Left lobe of liver (tissue), 2 donors: ENCODE measurements around the gene PRKN. TPM values are rescaled to one million over a fixed set of nuclear protein-coding genes. Genes with fewer than 3 reads are reported as not detected.

Source experiments
- ATAC-seq: fragments of 200-7000 bp; cut with Tn5 transposase; one replicate; pipeline ENCODE4 v1.9.1; 2020; ENCODE audit warnings: mild to moderate bottlenecking, moderate library complexity
- DNase-seq: peaks from one replicate; pipeline ENCODE4 v3.0.0-alpha.2; 2020; ENCODE audit warnings: low spot score
- total RNA-seq: library from RNA; stranded (reverse); gene quantifications from one replicate; pipeline ENCODE4 v1.2.1, GENCODE V29; 2021
- donor health status: DM: no; HTN: no; CAD: no; lungs with moderate emphysema.
- donor health status: DM: no; HTN: yes; CAD: no.

Gene PRKN
- total RNA-seq, 1 donor from 2014 or later: 1.2 TPM

GRCh38 chr6:161393839-161394364, 1333.7 kb downstream of the PRKN start:
- no peak for DNase-seq
- peak; percentile 98 for ATAC-seq

- no peak for DNase-seq
- no peak for ATAC-seq
These were observed 1334.3 kb downstream of the PRKN start for GRCh38 chr6:161393292-161393691.

GRCh38 chr6:161389756-161390155, 1337.8 kb downstream of the PRKN start:
- DNase-seq (no peak), ATAC-seq (no peak)

DNA sequence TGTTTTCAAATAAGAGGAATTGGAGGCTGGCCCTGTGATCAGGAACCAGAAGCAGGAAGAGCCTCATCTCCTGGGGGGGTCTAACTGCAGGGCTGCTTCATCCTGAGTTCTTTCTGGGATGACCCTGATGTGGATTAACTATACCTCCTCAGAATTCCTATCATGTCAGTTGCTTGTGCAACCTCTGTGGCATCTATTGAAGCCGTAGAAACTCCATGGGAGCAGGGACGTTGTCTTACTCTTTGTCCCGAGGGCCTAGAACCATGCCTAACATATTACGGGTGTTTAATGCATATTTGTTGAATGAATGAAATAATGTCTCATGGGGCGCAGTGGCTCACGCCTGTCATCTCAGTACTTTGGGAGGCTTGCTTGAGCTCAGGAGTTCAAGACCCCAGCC, 1343.6 kb downstream of the PRKN start:
- DNase-seq: no peak

DNA sequence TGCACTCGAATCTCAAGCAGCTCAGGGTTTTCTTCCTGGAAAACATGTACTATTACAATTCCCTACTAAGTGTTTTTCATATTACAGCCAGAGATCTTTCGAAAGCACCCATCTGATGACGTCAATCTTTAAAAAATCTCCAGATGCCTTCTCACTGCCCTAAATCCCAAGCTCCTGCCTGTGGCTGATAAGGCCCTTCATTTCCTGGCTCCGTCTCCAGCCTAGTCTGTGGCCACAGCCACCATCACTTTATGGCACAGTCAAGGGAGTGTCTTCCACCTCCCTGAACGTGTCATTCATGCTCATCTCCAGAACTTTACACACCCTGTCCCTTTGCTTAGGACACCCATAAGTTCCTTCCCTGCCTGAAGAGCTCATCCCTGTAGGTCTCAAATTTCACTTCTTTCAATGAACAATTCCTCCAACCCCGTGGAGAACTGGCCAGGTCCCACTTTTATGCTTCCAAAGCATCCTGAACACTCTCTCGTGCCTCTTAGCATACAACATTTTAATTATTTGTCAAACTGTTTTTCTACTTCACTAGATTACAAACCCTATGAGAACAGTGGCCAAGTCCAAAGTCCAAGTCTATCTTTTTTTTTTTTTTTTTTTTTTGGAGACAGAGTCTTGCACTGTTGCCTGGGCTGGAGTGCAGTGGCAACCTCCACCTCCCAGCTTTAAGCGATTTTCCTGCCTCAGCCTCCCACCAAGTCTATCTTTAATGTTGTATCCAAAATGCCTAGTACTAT, 1347.6 kb downstream of the PRKN start:
- ATAC-seq: peak; percentile 60
- no peak for DNase-seq

More for the DNA sequence above, 1343.6 kb downstream of the PRKN start:
- ATAC-seq: no peak

DNA sequence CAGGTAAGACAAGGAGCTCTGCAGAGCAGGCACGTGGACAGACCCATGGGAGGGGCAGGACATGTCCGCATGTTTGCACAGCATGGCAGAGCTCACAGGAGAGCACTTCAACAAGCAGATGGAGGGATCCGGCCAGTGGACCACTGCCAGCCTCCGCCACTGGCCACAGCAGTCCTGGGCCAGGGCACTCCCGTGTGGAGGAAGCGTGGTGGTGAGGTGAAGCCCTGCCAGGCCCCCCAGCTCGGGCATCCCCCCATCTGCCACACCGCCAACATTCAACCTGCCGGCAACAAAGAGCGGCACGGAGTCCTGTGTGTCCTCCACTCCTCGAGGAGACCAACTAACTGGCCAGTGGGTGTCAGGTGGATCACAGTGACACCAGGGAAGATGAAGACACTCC, 1349.5 kb downstream of the PRKN start:
- ATAC-seq (no peak), DNase-seq (no peak)

DNA sequence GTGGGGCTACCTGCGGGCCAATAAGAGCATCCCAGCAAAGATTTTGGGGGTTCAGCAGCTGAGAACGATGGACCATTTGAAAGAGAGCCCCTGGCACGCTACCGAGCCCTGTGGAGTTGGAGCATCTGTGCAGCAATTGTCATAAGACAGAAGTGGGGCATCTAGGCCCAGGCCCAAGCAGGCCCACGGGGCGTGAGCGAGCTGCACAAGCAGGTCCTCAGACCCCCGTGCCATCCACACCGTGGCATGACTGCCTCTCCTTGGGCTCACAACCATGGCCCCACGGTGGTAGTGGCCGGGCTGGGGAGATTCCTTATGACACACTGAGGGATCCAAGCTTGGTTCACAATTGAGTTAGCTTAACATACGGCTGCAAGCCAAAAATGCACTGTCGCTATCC, 1350.5 kb downstream of the PRKN start:
- ATAC-seq (no peak), DNase-seq (no peak)

DNA sequence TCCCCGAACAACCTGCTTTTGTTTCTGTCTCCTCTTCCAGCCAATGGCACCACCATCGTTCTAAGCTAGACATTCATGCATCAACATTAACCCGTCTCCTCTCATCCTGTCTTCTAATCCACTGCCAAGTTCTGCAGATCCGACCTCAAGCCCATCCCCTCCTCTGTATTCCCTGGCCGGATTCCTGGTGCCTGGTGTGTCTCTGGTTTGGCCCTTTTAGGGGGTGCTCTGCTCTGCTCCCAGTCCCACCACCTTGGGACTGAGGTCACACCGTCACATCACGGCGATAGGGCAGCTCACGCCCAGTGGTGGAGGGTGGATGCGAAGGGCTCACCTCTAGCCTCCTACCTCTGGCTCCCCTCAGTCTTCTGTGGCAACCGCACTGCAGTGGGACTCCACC, 1351.2 kb downstream of the PRKN start:
- no peak for ATAC-seq
- DNase-seq: no peak

DNA sequence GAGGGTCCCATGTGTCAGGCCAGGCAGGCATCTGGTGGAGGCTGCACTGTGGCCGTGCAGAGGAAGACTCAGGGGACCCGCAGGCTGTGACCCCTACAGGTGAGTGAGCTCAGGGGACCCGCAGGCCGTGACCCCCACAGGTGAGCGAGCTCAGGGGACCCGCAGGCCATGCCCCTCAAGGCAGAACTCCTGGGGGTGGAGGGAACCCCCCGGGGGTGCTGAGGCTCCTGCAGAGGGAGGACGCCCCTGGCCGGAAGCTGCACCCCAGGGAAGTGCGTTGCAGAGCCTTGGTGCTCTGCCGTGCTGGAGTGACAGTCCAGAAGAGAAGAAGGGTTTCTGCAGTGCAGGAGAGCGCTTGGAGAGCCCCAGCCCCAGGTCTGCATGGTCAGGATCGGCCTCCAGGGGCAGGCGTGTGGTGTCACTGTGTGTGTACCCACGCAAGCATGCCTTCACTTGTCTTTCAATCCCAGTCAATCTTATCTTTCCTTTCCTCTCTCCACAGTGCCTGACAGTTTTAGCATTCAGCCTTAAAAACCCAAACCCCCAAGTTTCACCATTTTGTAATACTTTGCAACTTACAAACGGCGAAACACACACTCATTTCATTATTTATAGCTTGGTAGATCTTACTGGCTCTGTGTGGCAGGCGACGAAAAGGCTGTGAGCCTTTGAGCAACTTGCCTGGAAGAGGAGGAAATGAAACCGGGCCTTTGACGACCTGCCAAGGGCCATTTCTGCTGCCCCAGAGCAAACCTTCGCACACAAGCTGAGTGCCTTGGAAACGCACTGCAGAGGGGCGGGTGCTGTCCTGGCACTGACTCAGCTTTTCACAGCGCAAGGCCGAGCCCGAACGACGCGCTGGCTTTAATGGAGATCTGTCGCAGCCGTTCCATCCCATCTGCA, 1352.3 kb downstream of the PRKN start:
- no peak for DNase-seq

DNA sequence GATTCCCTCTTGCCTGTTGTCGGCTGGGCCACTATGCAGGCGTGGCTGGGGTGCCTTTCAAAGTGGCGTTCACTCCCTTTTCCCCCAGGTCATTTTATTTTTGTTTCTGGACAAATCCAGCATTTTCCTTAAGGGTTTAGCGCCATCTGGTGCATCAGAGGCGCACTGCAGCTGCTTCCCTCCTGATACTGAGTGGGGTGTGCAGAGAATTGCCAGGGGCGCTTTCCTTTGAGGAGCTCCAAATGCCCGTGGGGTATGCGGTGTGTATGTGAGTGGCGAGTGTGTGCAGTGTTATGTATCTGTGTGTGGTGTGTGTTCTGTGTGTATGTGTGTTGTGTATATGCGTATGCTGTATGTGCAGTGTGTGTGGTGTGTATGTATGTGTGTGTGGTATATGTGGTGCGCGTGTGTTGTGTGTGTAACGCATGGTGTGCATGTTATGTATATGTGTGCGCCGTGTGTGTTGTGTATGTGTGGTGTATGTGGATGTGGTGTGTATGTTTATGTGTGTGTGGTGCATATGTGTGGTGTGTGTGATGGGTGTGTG, 1353.6 kb downstream of the PRKN start:
- peak; percentile 54 for DNase-seq
- ATAC-seq: peak; percentile 81

More for the DNA sequence above, 1352.3 kb downstream of the PRKN start:
- peak; percentile 27 for ATAC-seq

DNA sequence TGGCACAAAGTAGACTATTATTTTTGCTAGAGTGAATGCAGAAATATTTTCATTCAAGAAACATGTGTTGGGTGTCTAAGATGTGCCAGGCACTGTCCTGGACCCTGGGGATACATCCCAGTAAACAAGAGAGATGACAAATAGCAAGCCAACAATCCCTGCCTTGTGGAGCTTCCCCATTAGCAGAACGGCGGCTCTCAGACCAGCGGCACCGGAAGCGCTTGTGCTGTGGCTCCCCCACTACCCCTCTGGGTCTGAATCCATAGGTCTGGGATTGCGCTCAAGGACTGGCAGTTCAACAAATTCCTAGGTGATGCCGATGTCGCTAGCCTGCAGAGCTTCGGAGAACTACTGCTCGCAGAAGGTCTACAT, 1355.2 kb downstream of the PRKN start:
- DNase-seq: peak; percentile 15
- ATAC-seq: no peak

DNA sequence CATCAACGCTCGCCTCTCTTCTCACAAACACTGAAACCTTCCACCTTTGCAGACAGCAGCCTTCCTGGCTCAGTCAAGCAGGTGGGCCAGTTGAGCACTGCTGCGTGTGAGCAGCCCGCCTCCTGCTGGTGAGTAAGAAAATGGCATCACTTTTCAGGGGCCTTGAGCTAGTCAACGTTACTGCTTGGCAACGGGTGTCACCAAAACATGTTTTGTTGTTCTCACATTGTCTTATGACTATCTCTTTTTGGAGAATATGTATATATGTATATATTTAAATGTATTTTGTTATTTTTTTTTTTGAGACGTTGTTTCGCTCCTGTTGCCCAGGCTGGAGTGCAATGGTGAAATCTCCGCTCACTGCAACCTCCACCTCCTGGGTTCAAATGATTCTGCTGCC, 1356.7 kb downstream of the PRKN start:
- DNase-seq (peak; percentile 59), ATAC-seq (peak; percentile 85)

- DNase-seq: no peak
- no peak for ATAC-seq
These were observed 1358.2 kb downstream of the PRKN start for GRCh38 chr6:161369339-161369738.

- DNase-seq (no peak), ATAC-seq (no peak)
These were observed 1359.1 kb downstream of the PRKN start for GRCh38 chr6:161368514-161368913.

DNA sequence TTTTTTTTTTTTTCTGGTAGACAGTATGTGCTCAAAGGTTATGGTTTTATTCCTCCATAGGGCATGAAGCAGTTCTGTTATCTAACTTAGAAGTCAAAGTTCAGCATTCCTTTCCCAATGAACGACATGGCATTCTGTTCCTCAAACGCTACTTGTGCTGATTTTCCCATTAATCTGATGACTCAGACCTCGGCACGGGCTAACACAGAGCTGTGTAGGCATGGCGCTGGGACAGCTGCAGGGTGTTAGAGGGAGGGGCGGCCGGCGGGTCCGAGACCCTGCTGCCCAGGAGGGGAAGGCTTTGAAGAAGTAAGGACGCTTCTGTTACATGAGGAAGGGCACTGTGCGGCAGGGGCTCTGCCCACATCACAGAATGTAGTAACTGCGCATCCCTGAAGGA, 1360.1 kb downstream of the PRKN start:
- ATAC-seq: no peak

GRCh38 chr6:161366301-161366923, 1361.2 kb downstream of the PRKN start:
- DNase-seq (no peak), ATAC-seq (no peak)

More for the DNA sequence above, 1360.1 kb downstream of the PRKN start:
- no peak for DNase-seq

GRCh38 chr6:161365633-161366032, 1361.9 kb downstream of the PRKN start:
- ATAC-seq (peak; percentile 62), DNase-seq (no peak)

DNA sequence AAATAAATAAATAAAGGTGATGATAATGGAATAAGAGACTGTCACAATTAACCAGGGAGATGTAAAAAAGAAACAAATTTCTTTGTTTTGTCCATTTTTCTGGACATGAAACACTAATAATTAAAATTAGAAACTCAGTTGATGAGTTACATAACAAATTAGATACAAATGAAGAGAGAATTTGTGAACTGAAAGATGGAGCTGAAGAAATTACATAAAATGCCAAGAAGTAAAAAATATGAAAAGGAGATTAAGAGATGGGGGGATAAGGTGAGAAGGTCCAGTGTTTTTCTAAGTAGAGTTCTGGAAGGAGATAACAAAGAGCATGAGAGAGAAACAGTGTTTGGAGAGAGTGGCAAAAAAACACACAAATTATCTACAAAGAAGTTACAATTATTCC, 1364.3 kb downstream of the PRKN start:
- no peak for ATAC-seq
- no peak for DNase-seq

- DNase-seq: no peak
- no peak for ATAC-seq
These were observed 1365.3 kb downstream of the PRKN start for GRCh38 chr6:161362266-161362665.

DNA sequence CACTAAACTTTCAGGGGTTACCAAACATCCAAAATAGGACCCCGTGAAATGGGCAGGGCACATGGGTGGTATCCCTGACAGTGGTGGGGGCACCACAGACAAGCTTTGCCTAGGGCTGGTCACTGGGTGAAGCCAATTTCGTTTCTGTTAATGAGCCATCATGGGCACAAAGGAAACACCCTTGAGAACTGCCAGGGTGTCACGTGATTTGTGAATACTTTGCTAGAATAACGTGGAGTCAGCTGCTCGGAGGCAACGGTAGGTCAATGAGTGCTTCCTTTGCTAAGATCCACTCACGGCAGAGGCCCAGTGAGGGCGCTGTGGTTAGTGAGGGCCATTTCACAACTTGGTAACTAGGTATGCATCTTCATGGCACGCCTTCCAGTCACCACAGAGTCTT, 1366.0 kb downstream of the PRKN start:
- DNase-seq: peak; percentile 32
- ATAC-seq: no peak

DNA sequence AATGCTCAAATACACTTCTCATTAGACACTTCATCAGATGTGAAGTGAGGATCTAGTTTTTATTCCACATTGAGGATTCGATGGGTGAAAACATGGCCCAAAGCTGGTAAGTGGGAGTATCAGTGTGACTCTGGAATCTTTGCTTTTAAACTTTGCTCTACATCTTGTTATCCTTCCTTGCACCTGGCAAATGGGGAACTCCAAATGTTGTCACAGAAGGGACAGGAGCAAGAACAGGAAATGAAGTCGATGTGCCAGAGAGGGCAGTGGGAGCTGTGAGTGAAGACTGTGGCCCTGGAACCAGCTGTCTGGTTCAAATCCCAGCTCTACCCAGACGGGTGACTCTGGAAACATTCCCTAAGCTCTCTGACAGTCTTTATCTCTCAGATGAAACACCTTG, 1367.0 kb downstream of the PRKN start:
- DNase-seq (no peak), ATAC-seq (no peak)
